Renal cortex interstitium (tissue), 11 donors: ENCODE data around the gene MYH7B. TPM values are rescaled to one million over a fixed set of nuclear protein-coding genes. Genes with fewer than 3 reads are reported as not detected.
A peak's percentile ranks its signal among the peaks of the same experiment; 100 is the strongest.

Source experiments
- DNase-seq, 11 donors: peaks; one replicate each; pipeline ENCODE4 v3.0.0-alpha.2; 2013; ENCODE audit warnings: low read depth in 9 of 11, low spot score in 4 of 11; ENCODE audit errors: extremely low read depth in 1 of 11
- polyA plus RNA-seq, 3 donors: library from polyadenylated mRNA; unstranded; fragments of 120-200 nt; gene quantifications; one replicate each; pipeline ENCODE4 v1.2.1, GENCODE V29; 2013; ENCODE audit not compliant: insufficient read length in 3 of 3

Gene MYH7B
- polyA plus RNA-seq, 3 donors, result 0.84 to 2.7 (median 1.6) TPM

- no peak for DNase-seq
Measured at GRCh38 chr20:34940081-34940481, 15.6 kb upstream of the MYH7B start.

GRCh38 chr20:34941226-34941625 is 14.4 kb upstream of the MYH7B start:
- DNase-seq, result no peak

GRCh38 chr20:34942301-34942700 is 13.4 kb upstream of the MYH7B start:
- no peak for DNase-seq

- DNase-seq, result no peak
Measured at GRCh38 chr20:34943808-34944567, 11.7 kb upstream of the MYH7B start.

GRCh38 chr20:34945315-34946077 is 10.2 kb upstream of the MYH7B start:
- DNase-seq, result no peak

- no peak for DNase-seq
Measured at GRCh38 chr20:34946661-34947060, 9.0 kb upstream of the MYH7B start.

GRCh38 chr20:34947336-34947735 is 8.3 kb upstream of the MYH7B start:
- DNase-seq, result no peak

GRCh38 chr20:34948030-34948429 is 7.6 kb upstream of the MYH7B start:
- no peak for DNase-seq

- no peak for DNase-seq
Measured at GRCh38 chr20:34949120-34949519, 6.5 kb upstream of the MYH7B start.

GRCh38 chr20:34951252-34951651 is 4.4 kb upstream of the MYH7B start:
- no peak for DNase-seq

GRCh38 chr20:34951652-34952051 is 4.0 kb upstream of the MYH7B start:
- DNase-seq, result no peak

GRCh38 chr20:34952671-34953070 is 3.0 kb upstream of the MYH7B start:
- DNase-seq, result peak in 4 of 11 donors; percentile 24 to 62 (median 57)

GRCh38 chr20:34953960-34954359 is 1.7 kb upstream of the MYH7B start:
- DNase-seq, result no peak

GRCh38 chr20:34954904-34955230 is 801 bp upstream of the MYH7B start:
- DNase-seq, result no peak

- DNase-seq, result no peak
Measured at GRCh38 chr20:34956041-34956458, 382 bp downstream of the MYH7B start.

- no peak for DNase-seq
Measured at GRCh38 chr20:34956751-34957472, 1.2 kb downstream of the MYH7B start.

- no peak for DNase-seq
Measured at GRCh38 chr20:34964486-34964885, 8.8 kb downstream of the MYH7B start.

GRCh38 chr20:34965051-34965450 is 9.4 kb downstream of the MYH7B start:
- DNase-seq, result no peak

- no peak for DNase-seq
Measured at GRCh38 chr20:34967421-34967820, 11.8 kb downstream of the MYH7B start.
